Dendritic cell treated with granulocyte-macrophage colony-stimulating factor and Interleukin-4, amounts not matched to agents 40 ng/mL and 50 ng/mL, for 4 days (primary cell): Measurements from ENCODE around the gene CORO2A.
"Not testable (repeated sequence)": the region's sequence is repeated elsewhere in the genome, so short reads cannot be mapped to it uniquely, and the experiment has no call there.

Source experiments
- H3K27ac Mint-ChIP-seq: one replicate; pipeline ENCODE4 v1.8.0; 2022; ENCODE audit warnings: mild to moderate bottlenecking, mixed read lengths
- H3K27me3 Mint-ChIP-seq: one replicate; pipeline ENCODE4 v1.8.0; 2022; ENCODE audit warnings: mild to moderate bottlenecking, mixed read lengths
- H3K36me3 Mint-ChIP-seq: one replicate; pipeline ENCODE4 v1.8.0; 2022; ENCODE audit warnings: low read depth, mixed read lengths
- H3K4me1 Mint-ChIP-seq: one replicate; pipeline ENCODE4 v1.8.0; 2022; ENCODE audit warnings: low read depth, mixed read lengths
- H3K4me3 Mint-ChIP-seq: one replicate; pipeline ENCODE4 v1.8.0; 2022; ENCODE audit warnings: mild to moderate bottlenecking, moderate library complexity, mixed read lengths
- H3K9me3 Mint-ChIP-seq: one replicate; pipeline ENCODE4 v1.8.0; 2022; ENCODE audit warnings: mixed read lengths
- intact Hi-C: fragments of 100-400 bp; cut with micrococcal nuclease; formaldehyde crosslinking; loops from one replicate; pipeline ENCODE4 v1.15.0; 2022

CORO2A gene

DNA sequence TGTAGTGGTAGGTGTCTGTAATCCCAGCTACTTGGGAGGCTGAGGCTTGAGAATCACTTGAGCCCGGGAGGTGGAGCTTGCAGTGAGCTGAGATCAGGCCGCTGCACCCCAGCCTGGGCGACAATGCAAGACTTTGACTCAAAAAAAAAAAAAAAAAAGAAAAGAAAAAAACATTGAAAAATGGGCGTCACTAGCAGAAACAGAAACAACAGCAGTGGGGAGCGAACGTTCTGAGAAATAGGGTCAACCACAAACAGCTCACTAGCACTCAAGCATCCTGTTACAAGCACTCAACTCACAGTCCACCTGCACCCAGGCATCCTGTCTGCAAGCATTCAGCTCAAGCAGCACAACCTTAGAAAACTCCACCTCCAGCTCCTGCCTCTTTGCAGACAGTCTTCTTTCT is 90.6 kb downstream of the CORO2A start:
- intact Hi-C loops, result no loop called here
- H3K4me1 Mint-ChIP-seq, result peaks cover 37% of the 10 kb centered on the region
- peak overlapping the region; percentile 50 for H3K27ac Mint-ChIP-seq
- no peaks in the 10 kb centered on the region for H3K9me3 Mint-ChIP-seq
- H3K4me3 Mint-ChIP-seq, result no peak overlapping the region
- no peaks in the 10 kb centered on the region for H3K27me3 Mint-ChIP-seq
- peaks cover 88% of the 10 kb centered on the region for H3K36me3 Mint-ChIP-seq

DNA sequence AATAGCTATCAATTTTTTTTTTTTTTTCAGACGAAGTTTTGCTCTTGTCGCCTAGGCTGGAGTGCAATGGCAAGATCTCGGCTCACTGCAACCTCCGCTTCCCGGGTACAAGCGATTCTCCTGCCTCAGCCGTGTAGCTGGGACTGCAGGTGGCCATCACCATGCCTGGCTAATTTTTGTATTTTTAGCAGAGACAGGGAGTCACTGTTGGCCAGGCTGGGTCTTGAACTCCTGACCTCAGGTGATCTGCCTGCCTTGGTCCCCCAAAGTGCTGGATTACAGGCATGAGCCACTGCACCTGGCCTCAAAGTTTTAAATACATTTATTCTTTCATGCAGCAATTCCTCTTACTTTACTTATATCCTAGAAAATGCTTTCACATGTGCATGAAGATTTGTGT is 91.0 kb downstream of the CORO2A start:
- intact Hi-C loops, result no loop called here
- Mint-ChIP-seq H3K4me3 (no peak overlapping the region), H3K9me3 (no peaks in the 10 kb centered on the region), H3K36me3 (peaks cover 88% of the 10 kb centered on the region), H3K4me1 (peaks cover 34% of the 10 kb centered on the region), H3K27me3 (no peaks in the 10 kb centered on the region), H3K27ac (peak overlapping the region; percentile 50)

DNA sequence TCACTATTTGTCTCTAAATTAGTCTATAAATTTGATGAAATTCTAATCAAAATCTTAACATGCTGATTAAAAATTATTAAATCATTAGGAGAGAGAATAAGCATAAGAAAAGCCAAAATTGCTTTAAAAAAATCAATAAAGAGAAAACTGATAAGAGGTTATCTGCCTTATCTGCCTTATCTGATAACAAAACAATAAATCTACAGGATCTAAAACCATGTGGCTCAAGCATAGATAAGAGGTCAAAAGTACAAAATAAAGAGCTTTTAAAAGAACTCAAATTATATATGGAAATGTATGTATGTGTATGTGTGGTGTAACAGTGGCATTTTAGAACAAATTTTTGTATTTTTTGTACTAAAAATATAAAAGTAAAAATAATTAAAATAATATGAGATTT is 92.0 kb downstream of the CORO2A start:
- peaks cover 26% of the 10 kb centered on the region for H3K4me1 Mint-ChIP-seq
- intact Hi-C loops, result no loop called here
- H3K36me3 Mint-ChIP-seq, result peaks cover 88% of the 10 kb centered on the region
- H3K27ac Mint-ChIP-seq, result no peak overlapping the region
- no peak overlapping the region for H3K4me3 Mint-ChIP-seq
- no peaks in the 10 kb centered on the region for H3K9me3 Mint-ChIP-seq
- no peaks in the 10 kb centered on the region for H3K27me3 Mint-ChIP-seq

DNA sequence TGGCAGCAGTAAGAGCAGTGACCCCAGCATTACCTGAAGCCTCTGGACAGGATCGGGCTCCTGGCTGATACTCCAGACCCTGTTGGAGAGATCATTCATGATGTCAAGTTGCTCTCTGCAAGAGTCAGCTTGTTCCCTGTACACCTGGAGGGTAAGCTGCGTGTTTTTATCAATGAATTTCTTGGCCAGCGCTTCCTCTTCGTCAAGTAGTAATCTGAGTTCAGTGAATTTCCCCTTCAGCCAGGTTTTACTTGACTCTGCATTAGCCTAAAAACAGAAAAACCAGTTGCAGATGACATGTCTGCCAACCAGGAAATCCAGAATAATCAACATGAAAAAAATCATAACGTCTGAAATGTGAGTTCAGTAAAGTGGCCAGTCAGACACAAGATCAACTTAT is 92.5 kb downstream of the CORO2A start:
- Mint-ChIP-seq H3K27me3 (no peaks in the 10 kb centered on the region), H3K36me3 (peaks cover 88% of the 10 kb centered on the region), H3K9me3 (no peaks in the 10 kb centered on the region), H3K4me1 (peaks cover 20% of the 10 kb centered on the region), H3K27ac (no peak overlapping the region), H3K4me3 (no peak overlapping the region)
- intact Hi-C loops, result no loop called here

DNA sequence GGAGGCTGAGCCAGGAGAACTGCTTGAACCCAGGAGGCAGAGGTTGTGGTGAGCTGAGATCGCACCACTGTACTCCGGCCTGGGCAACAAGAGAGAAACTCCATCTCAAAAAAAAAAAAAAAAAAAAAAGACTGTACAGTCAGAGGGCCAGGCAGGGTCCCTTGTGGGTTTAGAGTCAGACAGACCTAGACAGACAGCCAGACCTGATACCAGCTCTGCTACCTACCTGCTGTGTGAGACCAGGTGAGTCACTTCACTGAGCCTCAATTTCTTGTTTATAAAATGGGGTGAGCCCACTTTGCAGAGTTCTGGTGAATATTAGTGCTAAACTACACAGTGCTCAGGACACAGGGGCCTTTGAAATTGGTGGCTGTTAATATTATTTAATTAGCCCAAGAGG is 93.1 kb downstream of the CORO2A start:
- Mint-ChIP-seq H3K4me3 (no peak overlapping the region), H3K36me3 (peaks cover 88% of the 10 kb centered on the region)
- intact Hi-C loops, result no loop called here

DNA sequence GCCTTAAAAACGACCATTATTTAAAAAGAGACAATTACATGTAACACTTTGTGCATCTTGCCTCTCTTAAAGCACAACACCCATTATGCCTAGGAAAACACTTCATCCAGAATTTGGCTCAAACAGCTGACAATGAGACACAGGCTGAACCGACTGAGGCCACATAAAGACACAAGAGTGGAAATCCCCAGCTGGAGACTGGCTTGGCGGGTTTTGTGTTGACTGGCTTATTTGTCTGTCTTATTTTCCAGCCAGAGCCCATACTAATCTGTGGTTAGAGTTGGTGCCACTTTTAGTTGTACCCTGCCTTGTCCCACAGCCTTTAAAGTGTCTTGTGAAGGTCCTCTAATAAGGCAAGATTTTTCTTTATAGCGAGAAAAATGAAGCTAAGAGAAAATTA is 94.6 kb downstream of the CORO2A start:
- Mint-ChIP-seq H3K27me3 (no peaks in the 10 kb centered on the region), H3K27ac (no peak overlapping the region), H3K36me3 (peaks cover 95% of the 10 kb centered on the region), H3K4me3 (no peak overlapping the region), H3K9me3 (no peaks in the 10 kb centered on the region), H3K4me1 (peaks cover 23% of the 10 kb centered on the region)
- intact Hi-C loops, result no loop called here

More for the DNA sequence above, 93.1 kb downstream of the CORO2A start:
- no peak overlapping the region for H3K27ac Mint-ChIP-seq
- no peaks in the 10 kb centered on the region for H3K27me3 Mint-ChIP-seq
- H3K4me1 Mint-ChIP-seq, result peaks cover 17% of the 10 kb centered on the region
- H3K9me3 Mint-ChIP-seq, result no peaks in the 10 kb centered on the region

DNA sequence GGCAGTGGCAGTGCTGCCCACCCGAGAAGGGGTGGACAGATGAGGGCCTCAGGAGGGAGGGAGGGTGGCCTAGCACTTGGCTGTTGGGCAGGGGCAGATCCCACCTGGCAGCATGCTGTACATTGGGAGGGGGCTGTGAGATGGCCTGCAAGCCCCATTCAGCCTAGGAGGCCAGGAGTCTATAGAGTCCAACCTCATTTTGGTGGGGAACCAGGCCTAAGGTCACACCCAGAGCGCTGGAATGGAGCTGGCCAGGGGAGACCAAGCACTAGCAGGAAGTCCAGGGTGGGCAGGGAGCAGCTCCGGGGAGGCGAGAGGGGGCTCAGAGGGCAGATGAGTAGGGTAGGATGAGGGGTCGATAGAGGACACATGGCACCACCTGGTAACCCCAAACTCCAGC is 96.3 kb downstream of the CORO2A start:
- Mint-ChIP-seq H3K27ac (no peak overlapping the region), H3K27me3 (no peaks in the 10 kb centered on the region), H3K9me3 (no peaks in the 10 kb centered on the region), H3K4me1 (peaks cover 16% of the 10 kb centered on the region), H3K36me3 (peaks cover 94% of the 10 kb centered on the region), H3K4me3 (no peak overlapping the region)
- intact Hi-C loops, result no loop called here

DNA sequence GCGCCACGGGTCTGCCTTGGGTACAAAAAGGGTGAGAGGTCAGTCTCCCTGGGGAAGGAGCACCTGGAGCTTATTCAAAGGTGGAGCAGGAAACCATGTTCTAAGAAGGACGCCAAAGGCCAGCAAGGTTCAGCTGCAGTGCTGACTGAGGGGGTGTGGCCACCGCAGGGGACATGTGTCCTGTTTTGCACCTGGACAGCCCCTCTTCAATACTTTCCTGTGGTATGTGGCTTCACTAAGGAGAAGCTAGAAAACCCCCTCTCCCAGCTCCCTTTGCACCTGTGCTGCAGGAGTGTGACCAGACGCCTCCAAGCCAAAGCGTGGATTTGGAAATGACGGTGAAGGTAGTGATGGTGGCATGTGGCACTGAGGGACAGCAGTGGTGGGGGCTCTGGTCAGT is 97.0 kb downstream of the CORO2A start:
- intact Hi-C loops, result no loop called here
- no peak overlapping the region for H3K4me3 Mint-ChIP-seq
- H3K27ac Mint-ChIP-seq, result no peak overlapping the region
- H3K9me3 Mint-ChIP-seq, result no peaks in the 10 kb centered on the region
- H3K27me3 Mint-ChIP-seq, result no peaks in the 10 kb centered on the region
- H3K36me3 Mint-ChIP-seq, result peaks cover 97% of the 10 kb centered on the region
- H3K4me1 Mint-ChIP-seq, result peaks cover 16% of the 10 kb centered on the region

DNA sequence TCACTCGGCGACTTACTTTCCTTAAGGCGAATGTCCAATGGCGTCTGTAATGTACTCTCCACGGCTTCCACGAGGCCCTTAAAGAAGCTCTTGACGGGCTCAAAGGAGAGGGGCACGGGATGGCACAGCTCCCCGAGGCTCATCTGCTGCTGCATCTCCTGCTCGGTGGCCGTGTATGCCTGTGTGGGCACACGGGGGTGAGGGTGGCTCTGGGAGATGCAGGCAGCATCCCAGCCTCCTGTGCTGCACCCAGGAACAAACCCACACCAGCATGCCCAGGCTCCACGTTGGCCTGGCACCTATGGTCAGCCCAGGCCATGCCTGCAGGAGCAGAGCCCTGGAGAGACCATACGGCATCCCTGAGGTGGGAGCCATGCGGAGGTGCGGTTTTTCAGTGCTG is 97.6 kb downstream of the CORO2A start:
- Mint-ChIP-seq H3K4me3 (no peak overlapping the region), H3K27me3 (no peaks in the 10 kb centered on the region), H3K27ac (no peak overlapping the region), H3K36me3 (peaks cover 97% of the 10 kb centered on the region), H3K4me1 (peaks cover 16% of the 10 kb centered on the region), H3K9me3 (no peaks in the 10 kb centered on the region)
- intact Hi-C loops, result no loop called here

DNA sequence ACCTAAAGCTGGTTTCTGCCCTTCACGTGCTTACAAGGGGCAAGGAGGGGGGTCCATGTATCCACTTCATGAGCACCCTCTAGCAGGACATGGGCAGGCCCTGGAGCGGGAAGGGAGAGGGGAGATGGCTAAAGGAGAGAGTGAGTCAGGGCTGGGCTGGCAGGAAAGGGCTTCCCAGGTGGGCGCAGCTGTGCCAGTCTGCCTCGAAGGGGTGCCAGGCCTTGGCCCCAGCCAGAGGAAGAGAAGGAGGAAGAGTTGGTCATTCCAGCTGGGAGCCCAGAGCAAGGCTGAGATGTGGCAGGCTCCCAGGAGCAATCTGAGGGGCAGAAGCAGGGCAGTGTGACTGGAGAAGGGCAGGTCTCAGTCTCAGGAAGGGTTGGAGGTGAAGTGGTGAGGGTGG is 98.1 kb downstream of the CORO2A start:
- Mint-ChIP-seq H3K9me3 (no peaks in the 10 kb centered on the region), H3K36me3 (peaks cover 97% of the 10 kb centered on the region), H3K4me1 (peaks cover 16% of the 10 kb centered on the region), H3K27me3 (no peaks in the 10 kb centered on the region), H3K4me3 (no peak overlapping the region), H3K27ac (no peak overlapping the region)
- intact Hi-C loops, result no loop called here

DNA sequence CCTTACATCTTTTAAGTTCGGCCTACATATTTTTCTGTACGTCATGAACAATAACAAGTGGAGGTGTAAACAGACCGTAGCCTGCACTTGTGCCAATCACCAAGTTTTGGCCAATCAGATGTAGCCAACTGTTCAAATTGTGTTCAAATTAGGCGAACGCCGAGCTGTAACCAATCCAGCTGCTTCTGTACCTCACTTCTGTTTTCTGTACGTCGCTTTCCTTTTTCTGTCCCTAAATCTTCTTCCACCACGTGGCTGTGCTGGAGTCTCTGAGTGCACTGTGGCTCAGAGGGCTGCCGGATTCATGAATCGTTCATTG is 99.9 kb downstream of the CORO2A start:
- Mint-ChIP-seq H3K4me3 (no peak overlapping the region), H3K9me3 (no peaks in the 10 kb centered on the region), H3K36me3 (peaks cover 97% of the 10 kb centered on the region), H3K4me1 (peaks cover 20% of the 10 kb centered on the region), H3K27ac (peak overlapping the region; percentile 25), H3K27me3 (no peaks in the 10 kb centered on the region)
- intact Hi-C loops, result no loop called here

DNA sequence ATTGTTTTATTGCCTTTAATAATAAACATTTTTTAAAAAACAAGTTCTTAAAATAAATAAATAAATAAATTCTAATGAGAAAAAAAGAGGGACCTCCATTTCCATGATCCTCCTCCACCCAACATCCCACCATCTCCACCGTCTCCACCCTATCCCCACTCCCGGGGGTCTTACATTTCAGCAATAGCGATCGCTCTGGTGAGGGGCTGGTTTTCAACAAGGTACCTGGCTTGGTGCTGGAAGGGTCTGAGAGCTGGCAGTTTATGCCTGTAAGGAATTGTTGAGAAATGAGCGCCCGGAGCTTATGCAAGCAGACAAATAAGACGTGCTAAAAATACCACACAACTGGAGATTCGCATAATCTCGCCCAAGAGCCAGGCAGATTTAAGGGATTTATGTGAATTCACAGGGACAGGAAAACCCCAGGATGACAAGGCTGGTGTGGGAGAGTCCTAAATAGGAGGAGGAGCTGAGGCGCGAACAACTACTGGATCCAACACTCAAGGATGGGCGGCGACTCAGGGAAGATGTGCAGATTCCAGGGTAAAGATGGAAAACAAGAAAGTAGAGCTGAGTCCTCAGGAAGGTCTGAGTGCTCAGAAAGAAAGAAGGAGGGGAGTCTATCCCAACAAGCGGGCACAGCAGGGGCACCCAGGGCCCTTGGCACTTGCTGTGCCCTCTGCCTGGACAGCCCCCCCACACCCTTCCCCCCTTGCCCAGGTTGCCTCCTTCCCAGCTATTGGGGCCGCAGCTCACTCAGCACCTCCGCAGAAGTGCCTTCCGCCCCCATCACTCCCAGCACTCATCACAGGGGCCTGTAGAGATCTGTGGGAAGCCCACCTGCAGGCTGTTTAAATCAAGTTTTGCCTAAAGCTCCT is 100.5 kb downstream of the CORO2A start:
- no peak overlapping the region for H3K4me3 Mint-ChIP-seq
- intact Hi-C loops, result no loop called here
- H3K9me3 Mint-ChIP-seq, result no peaks in the 10 kb centered on the region
- H3K4me1 Mint-ChIP-seq, result peaks cover 22% of the 10 kb centered on the region
- H3K27me3 Mint-ChIP-seq, result no peaks in the 10 kb centered on the region
- no peak overlapping the region for H3K27ac Mint-ChIP-seq
- H3K36me3 Mint-ChIP-seq, result peaks cover 97% of the 10 kb centered on the region

DNA sequence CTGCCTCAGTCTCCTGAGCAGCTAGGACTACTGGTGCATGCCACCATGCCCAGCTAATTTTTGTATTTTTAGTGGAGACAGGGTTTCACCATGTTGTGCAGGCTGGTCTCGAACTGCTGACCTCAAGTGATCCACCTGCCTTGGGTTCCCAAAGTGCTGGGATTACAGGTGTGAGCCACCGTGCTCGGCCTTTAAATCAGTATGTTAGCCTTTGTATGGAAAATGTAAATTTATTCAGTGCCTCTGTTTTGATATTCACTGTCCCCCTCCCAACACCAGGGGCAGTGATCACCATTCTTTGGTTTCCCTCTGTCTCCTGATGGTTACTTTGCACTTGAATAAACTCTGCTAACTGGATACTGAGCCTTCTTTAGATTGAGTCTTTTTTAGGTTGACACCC is 101.8 kb downstream of the CORO2A start:
- peaks cover 97% of the 10 kb centered on the region for H3K36me3 Mint-ChIP-seq
- intact Hi-C loops, H3K27me3 Mint-ChIP-seq, H3K4me3 Mint-ChIP-seq, H3K27ac Mint-ChIP-seq, H3K9me3 Mint-ChIP-seq: not testable (repeated sequence)
- peaks cover 25% of the 10 kb centered on the region for H3K4me1 Mint-ChIP-seq

DNA sequence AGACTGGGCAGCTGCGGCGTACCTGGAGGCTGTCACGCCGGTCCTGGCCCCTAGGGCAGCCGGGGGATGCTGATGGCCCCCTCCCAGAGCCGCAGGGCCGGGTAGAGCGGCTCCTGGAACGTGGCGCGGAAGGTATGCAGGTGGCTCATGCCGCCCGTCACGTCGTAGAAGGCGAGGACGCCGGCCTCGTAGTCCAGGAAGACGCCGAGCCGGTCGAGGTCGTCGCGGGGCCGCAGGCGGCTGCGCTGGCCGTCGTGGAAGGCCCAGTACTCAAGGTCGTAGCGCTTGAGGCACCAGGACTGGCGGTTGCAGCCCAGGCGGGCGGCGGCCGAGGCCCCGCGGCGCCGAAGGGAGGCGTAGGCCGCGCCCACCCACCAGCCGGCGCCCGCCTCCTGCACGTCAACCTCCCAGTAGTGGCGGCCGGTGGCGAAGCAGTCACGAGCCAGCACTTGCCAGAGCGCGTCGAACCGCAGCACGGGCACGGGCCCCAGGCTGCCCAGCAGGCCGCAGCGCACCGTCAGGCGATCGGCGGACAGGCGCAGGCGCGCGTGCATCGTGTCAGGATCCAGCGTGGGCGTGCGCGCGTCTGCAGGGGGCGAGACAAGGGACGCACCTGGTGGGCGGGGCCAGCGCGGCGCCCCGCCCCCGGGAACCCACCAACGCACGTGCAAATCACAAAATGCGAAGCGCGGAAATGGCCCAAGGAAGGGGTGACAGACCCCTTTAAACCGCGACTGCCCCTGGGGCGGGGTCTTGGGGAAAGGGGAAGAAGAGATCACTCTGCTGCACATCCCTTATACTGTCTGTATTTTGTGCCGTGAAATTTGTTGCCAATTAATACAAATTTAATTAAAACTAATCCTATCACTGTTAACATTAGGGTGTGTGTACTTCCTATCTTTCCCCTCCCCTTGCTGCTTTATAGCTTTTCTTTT is 104.8 kb downstream of the CORO2A start:
- Mint-ChIP-seq H3K27me3 (no peaks in the 10 kb centered on the region), H3K4me1 (peaks cover 31% of the 10 kb centered on the region), H3K9me3 (no peaks in the 10 kb centered on the region), H3K36me3 (peaks cover 97% of the 10 kb centered on the region), H3K27ac (peak overlapping the region; percentile 13), H3K4me3 (peak overlapping the region; percentile 63)
- intact Hi-C loops, result loop anchor here (10.0 kb wide), 1 partner anchor 67 kb away; no protein-coding TSS in a partner anchor
